ENCODE data around the gene SLC39A7.

The SLC39A7 gene

GRCh38 chr6:33204165-33204414 is 3.4 kb downstream of the SLC39A7 start:
- TF ChIP-seq, protein P1, sequence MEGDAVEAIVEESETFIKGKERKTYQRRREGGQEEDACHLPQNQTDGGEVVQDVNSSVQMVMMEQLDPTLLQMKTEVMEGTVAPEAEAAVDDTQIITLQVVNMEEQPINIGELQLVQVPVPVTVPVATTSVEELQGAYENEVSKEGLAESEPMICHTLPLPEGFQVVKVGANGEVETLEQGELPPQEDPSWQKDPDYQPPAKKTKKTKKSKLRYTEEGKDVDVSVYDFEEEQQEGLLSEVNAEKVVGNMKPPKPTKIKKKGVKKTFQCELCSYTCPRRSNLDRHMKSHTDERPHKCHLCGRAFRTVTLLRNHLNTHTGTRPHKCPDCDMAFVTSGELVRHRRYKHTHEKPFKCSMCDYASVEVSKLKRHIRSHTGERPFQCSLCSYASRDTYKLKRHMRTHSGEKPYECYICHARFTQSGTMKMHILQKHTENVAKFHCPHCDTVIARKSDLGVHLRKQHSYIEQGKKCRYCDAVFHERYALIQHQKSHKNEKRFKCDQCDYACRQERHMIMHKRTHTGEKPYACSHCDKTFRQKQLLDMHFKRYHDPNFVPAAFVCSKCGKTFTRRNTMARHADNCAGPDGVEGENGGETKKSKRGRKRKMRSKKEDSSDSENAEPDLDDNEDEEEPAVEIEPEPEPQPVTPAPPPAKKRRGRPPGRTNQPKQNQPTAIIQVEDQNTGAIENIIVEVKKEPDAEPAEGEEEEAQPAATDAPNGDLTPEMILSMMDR (IDR thresholded peaks at IDR 0.05; ENCODE audit: low read depth, low read length) = no peak
- no peak for DNase-seq (ENCODE audit: extremely low read depth, low read depth)

DNA sequence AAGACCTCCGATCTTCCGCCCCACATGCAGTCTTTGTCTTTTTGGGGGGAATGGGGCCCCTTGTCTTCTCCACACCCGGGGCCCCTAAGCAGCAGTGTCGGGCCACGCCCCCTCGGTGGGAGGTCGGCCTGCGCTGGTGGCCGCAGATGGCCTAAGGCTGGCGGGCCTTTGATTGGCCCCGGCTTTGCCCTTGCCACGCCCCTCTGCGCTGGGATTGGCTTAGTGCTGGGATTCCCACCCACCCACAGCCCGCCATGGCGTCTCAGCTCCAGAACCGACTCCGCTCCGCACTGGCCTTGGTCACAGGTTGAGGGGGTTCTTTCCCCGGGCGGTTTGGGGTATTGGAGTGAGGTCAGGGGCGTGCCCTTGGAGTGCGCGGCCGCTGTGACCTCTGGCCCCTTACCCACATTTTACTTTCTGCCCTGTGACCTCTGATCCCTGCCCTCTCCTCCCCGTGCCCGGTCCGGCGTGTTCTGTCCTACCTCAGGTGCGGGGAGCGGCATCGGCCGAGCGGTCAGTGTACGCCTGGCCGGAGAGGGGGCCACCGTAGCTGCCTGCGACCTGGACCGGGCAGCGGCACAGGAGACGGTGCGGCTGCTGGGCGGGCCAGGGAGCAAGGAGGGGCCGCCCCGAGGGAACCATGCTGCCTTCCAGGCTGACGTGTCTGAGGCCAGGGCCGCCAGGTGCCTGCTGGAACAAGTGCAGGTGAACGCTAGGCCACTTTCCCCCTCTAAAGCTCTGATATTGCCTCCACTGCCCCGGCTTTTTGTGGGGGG is 3.9 kb downstream of the SLC39A7 start, which contains the start of gene HSD17B8:
TSS of gene HSD17B8 (plus strand) at position 241 of the 776 bp plus-strand sequence. CDS start at position 255, 14 bp downstream.
- DNase-seq (ENCODE audit: extremely low read depth, low read depth) = peak; percentile 63
- TF ChIP-seq, protein P1 (IDR thresholded peaks at IDR 0.05; ENCODE audit: low read depth, low read length) = no peak

DNA sequence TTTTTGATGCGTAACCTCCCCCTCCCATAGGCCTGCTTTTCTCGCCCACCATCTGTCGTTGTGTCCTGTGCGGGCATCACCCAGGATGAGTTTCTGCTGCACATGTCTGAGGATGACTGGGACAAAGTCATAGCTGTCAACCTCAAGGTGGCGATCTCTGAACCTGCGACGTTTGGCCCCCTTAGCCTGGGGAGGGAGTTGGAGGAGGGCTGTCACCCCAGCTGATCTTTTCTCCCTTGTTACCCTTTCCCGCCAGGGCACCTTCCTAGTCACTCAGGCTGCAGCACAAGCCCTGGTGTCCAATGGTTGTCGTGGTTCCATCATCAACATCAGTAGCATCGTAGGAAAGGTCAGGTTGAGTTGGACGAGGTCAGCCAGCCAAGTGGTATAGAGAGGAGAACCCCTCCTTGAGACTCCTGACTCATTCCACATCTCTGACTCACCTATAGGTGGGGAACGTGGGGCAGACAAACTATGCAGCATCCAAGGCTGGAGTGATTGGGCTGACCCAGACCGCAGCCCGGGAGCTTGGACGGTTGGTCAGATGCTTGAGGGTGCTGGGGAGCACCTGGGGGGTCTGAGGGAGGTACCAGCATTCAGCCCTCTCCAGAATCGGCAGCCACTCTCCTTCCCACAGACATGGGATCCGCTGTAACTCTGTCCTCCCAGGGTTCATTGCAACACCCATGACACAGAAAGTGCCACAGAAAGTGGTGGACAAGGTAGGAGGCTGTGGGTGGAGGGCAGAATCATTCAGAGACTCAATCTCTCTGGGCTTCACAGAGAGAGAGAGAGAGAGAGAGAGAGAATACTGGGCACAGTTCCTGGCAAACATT is 4.7 kb downstream of the SLC39A7 start:
- TF ChIP-seq, protein P1 (IDR thresholded peaks at IDR 0.05; ENCODE audit: low read depth, low read length) = peak; percentile 2
- DNase-seq (ENCODE audit: extremely low read depth, low read depth) = no peak

DNA sequence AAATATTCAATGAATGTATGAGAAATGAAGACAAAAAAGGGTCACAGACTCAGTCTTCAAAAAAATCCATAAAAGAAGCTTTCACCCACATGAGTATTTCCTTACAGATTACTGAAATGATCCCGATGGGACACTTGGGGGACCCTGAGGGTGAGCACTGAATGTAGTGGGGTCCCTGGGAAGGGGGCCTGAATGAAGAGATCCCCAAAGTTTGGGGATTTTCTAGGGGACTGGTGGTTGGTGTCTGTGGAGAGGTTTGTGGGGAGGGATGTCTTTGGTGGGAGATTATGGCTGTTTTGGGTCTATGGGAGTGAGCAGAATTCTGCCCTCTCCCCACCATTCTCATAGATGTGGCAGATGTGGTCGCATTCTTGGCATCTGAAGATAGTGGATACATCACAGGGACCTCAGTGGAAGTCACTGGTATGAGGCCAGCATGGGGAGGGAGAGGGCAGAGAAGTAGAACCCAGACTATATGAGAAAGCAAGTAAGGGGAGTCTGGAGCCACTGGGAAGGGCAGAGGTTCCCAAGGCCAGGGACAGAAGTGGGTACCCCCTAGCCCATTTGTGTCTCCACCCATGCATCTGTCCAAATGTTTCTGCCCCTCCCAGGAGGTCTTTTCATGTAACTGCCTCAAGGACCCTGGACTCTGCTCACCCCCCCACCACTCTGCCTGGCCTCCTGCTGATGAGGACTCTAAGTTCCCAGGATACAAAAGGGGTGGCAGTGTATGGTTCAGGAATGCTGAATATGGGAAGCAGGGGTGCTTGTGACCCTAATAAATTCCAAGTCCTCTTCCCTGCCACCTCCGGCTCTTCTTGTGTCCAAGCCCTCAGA is 5.6 kb downstream of the SLC39A7 start:
- TF ChIP-seq, protein P1 (IDR thresholded peaks at IDR 0.05; ENCODE audit: low read depth, low read length) = no peak
- DNase-seq (ENCODE audit: extremely low read depth, low read depth) = no peak

GRCh38 chr6:33206864-33207551 is 6.3 kb downstream of the SLC39A7 start:
- TF ChIP-seq, protein P1 (IDR thresholded peaks at IDR 0.05; ENCODE audit: low read depth, low read length) = no peak
- no peak for DNase-seq (ENCODE audit: extremely low read depth, low read depth)

DNA sequence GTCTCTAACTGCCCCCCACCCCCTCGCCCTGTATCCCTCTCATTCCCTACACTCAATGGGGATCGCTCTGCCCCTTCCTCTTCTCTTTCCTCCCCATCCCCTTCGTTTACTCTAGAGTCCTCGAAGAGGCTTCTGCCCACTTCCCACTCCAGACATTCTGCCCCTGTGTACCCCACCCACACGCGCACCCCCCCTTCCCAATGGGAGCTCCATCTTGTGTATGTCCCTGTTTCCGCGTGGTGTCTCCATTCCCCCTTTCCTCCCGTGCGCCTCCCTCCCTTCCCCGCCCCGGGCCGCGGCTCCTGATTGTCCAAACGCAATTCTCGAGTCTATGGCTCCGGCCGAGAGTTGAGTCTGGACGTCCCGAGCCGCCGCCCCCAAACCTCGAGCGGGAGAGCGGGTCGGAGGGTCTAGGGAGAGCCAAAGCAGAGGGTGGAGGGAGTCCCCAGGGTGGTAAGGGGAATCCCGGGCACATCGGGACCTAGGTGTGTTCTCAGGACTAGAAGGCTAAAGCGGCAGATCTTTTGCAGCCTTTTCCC is 7.0 kb downstream of the SLC39A7 start:
- no peak for DNase-seq (ENCODE audit: extremely low read depth, low read depth)
- TF ChIP-seq, protein P1 (IDR thresholded peaks at IDR 0.05; ENCODE audit: low read depth, low read length) = no peak
